Neural crest cell (in vitro differentiated cells): ENCODE data around the gene TOLLIP. TPM values are rescaled to one million over a fixed set of nuclear protein-coding genes. Genes with fewer than 3 reads are reported as not detected.
A peak's percentile ranks its signal among the peaks of the same experiment; 100 is the strongest.

Source experiments
- DNase-seq: peaks from one replicate; pipeline ENCODE4 v3.0.0; 2021; ENCODE audit warnings: low read depth, mixed read lengths, low spot score
- H3K27ac Mint-ChIP-seq: one replicate; pipeline ENCODE4 v1.8.0; 2021; ENCODE audit warnings: mild to moderate bottlenecking, mixed read lengths; ENCODE audit not compliant: unreplicated experiment
- H3K27me3 Mint-ChIP-seq: 2 replicates; pipeline ENCODE4 v1.8.0; 2021; ENCODE audit warnings: low read depth, mild to moderate bottlenecking, mixed read lengths
- H3K36me3 Mint-ChIP-seq: 2 replicates; pipeline ENCODE4 v1.8.0; 2021; ENCODE audit warnings: low read depth, mild to moderate bottlenecking, mixed read lengths
- H3K4me1 Mint-ChIP-seq: 2 replicates; pipeline ENCODE4 v1.8.0; 2021; ENCODE audit warnings: mixed read lengths
- H3K4me3 Mint-ChIP-seq: one replicate; pipeline ENCODE4 v1.8.0; 2021; ENCODE audit warnings: mild to moderate bottlenecking, mixed read lengths
- H3K9me3 Mint-ChIP-seq: 2 replicates; pipeline ENCODE4 v1.8.0; 2021; ENCODE audit warnings: mixed read lengths
- total RNA-seq: library from RNA; stranded (reverse); gene quantifications from 2 replicates; pipeline ENCODE4 v1.2.1, GENCODE V29; 2021
- TF ChIP-seq, protein P1 (sequence below): fragments of 200-600 bp; sonication (generic); conservative IDR thresholded peaks from 2 replicates; pipeline ENCODE4 v1.5.0; 2021; ENCODE audit warnings: antibody characterized with exemption, mild to moderate bottlenecking

Gene TOLLIP
- total RNA-seq, 1 donor from 2014 or later = 40.3 TPM

DNA sequence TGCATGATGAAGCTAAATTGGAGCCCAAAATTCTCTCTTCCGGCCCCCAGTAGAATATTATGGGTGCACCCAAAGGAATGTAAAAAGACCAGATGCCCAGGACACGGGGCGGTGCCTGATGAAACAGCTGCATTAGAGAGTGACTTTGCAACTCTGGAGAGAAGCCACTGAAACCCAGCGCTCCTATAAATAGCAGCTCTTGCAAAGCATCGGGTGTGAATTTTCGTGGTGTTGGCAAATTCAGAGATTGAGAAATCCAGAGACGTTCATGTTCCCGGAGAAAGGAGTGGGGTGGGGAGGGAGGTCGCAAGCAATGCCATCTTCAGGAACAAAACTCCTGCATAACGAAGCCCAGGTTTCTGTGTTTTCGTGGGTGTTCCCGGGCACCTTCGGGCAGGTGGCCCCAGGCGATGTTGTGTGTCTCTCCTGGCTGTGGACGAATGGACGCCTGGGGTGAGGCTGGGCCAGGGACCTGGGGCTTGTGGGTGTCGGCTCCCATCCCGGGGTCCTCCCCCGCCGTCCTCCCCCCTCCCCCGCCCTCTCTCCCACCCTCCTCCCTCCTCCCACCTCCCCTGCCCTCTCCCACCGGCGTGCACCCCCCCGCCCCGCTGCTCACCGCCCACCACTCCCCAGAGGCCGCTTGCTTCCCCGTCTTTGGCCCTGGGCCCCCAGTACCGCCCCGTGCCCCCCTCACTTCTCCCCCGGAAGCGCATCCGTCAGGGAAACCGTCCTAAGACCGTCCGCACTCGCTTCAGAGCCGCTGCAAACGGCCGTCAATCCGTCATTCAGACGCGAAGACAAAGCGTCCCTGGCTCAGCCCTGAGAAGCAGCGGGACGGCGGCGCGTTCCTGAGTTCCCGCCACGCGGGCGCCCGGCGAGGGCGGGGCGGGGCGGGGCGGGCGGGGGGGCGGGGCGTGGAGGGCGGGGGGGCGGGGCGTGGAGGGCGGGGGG, 26.7 kb upstream of the TOLLIP start:
- peaks cover 3% of the 10 kb centered on the region for H3K36me3 Mint-ChIP-seq
- H3K27me3 Mint-ChIP-seq = peaks cover 14% of the 10 kb centered on the region
- H3K9me3 Mint-ChIP-seq = peaks cover 10% of the 10 kb centered on the region
- peak; percentile 58 for DNase-seq
- peaks cover 16% of the 10 kb centered on the region for H3K4me1 Mint-ChIP-seq
- peak overlapping the region; percentile 79 for H3K4me3 Mint-ChIP-seq
- peak overlapping the region; percentile 90 for H3K27ac Mint-ChIP-seq
- TF ChIP-seq, protein P1, sequence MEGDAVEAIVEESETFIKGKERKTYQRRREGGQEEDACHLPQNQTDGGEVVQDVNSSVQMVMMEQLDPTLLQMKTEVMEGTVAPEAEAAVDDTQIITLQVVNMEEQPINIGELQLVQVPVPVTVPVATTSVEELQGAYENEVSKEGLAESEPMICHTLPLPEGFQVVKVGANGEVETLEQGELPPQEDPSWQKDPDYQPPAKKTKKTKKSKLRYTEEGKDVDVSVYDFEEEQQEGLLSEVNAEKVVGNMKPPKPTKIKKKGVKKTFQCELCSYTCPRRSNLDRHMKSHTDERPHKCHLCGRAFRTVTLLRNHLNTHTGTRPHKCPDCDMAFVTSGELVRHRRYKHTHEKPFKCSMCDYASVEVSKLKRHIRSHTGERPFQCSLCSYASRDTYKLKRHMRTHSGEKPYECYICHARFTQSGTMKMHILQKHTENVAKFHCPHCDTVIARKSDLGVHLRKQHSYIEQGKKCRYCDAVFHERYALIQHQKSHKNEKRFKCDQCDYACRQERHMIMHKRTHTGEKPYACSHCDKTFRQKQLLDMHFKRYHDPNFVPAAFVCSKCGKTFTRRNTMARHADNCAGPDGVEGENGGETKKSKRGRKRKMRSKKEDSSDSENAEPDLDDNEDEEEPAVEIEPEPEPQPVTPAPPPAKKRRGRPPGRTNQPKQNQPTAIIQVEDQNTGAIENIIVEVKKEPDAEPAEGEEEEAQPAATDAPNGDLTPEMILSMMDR = no peak

DNA sequence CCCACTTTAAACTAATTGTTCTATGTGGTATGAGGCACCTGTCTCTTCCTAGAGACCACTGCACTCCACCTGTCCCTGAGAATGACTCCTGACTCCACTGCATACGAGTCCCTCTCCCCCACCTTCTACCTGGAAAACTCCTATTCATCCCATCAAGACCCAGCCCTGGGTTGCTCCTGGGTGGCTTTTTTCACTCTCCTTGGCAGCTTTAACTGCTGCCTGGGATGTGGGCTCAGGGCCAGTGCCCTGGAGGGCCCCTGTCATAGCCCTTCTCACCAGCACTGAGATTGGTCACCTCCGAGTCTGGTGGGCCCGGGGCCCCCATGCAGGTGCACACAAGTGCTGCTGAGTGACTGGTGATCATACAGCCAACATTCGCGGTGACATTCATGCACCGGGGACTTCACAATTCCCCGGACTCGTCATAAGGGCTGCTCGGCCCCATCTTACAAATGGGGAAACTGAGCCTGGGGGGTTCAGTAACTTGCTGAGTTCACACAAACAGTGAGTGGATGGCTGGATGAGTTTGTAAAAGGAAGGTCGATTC, 25.9 kb upstream of the TOLLIP start:
- Mint-ChIP-seq H3K4me3 (peak overlapping the region; percentile 79), H3K36me3 (peaks cover 3% of the 10 kb centered on the region), H3K9me3 (peaks cover 10% of the 10 kb centered on the region), H3K4me1 (peaks cover 16% of the 10 kb centered on the region), H3K27ac (no peak overlapping the region), H3K27me3 (peaks cover 18% of the 10 kb centered on the region)
- TF ChIP-seq, protein P1 = no peak
- no peak for DNase-seq

DNA sequence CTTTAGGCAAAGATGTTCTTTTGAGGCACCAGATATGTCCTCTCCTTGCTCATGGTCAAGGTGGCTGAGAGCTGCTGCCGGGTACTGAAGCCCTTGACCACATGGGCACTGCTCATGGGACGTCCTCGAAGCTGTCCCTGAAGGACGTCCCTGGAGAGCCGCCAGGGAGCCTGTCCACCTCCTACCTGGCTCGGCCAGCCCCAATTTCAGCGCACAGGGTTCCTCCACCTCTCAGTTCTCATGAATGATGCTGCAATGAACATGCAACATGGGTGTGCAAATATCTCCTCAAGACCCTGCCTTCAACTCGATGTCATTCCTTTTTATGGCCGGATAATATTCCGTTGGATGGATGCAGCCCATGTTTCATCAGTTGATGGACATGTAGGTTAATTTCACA, 24.4 kb upstream of the TOLLIP start:
- Mint-ChIP-seq H3K27me3 (peaks cover 18% of the 10 kb centered on the region), H3K4me1 (peaks cover 16% of the 10 kb centered on the region), H3K9me3 (peaks cover 10% of the 10 kb centered on the region), H3K27ac (no peak overlapping the region), H3K4me3 (no peak overlapping the region), H3K36me3 (peaks cover 3% of the 10 kb centered on the region)
- DNase-seq = no peak
- TF ChIP-seq, protein P1 = no peak

DNA sequence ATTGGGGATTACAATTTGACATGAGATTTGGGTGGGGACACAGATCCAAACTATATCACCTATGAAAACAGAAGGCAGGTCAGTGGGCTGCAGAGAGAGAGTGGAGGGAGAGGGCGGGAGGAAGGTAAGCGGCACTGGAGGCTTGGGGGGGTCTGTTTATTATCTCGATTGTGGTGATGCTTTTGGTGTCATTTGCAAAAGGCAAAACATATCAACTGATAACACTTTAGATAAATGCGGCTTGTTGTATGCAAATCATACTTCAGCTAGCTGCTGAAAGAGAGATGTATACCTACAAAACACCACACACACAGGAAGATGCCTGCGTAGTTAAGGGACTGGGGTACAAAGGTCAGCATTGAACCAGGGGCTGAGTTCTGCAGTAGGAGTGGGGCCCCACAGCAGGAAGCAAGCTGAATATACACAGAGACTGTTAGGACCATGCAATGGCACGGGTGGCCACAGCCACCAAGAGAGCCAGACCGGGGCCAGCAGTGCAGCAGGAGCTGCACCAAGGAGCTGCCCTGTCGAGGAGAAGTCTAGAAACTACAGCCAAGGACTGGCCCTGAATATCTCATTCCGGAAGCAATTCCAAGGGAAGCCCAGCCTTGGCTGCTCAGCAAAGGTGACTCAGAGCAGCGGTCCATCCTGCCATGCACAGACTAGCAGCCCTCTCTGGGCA, 23.8 kb upstream of the TOLLIP start:
- Mint-ChIP-seq H3K27me3 (peaks cover 21% of the 10 kb centered on the region), H3K4me1 (peaks cover 16% of the 10 kb centered on the region), H3K36me3 (no peaks in the 10 kb centered on the region), H3K27ac (no peak overlapping the region), H3K4me3 (no peak overlapping the region), H3K9me3 (peaks cover 11% of the 10 kb centered on the region)
- DNase-seq = no peak
- TF ChIP-seq, protein P1 = no peak

DNA sequence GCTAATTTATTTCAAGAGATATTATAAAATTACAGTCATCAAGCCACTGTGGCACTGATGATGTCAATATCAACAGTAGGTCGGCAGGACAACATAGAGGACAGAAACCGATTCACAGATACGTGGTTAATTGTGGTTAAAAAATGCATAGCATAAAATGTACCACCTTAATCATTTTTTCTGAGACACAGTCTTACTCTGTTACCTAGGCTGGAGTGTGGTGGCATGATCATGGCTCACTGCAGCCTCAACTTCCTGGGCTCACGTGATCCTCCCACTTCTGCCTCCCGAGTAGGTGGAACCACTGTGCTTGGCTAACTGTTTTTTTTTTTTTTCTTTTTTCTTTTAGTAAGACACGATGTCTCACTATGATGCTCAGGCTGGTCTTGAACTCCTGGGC, 21.0 kb upstream of the TOLLIP start:
- H3K27ac Mint-ChIP-seq = no peak overlapping the region
- peaks cover 24% of the 10 kb centered on the region for H3K27me3 Mint-ChIP-seq
- peaks cover 8% of the 10 kb centered on the region for H3K36me3 Mint-ChIP-seq
- peaks cover 7% of the 10 kb centered on the region for H3K4me1 Mint-ChIP-seq
- H3K4me3 Mint-ChIP-seq = no peak overlapping the region
- no peak for DNase-seq
- peaks cover 21% of the 10 kb centered on the region for H3K9me3 Mint-ChIP-seq
- TF ChIP-seq, protein P1 = no peak
